Measurements from ENCODE around the gene HIVEP3.
"Not testable (repeated sequence)": the region's sequence is repeated elsewhere in the genome, so short reads cannot be mapped to it uniquely, and the experiment has no call there.

Gene HIVEP3

GRCh38 chr1:41918450-41919043 is at the start of gene HIVEP3:
HIVEP3 (minus strand) TSS chr1:41918922.
- peak in 1 of 2 experiments; percentile 21 for DNase-seq

GRCh38 chr1:41964400-41964799 is 45.7 kb upstream of the HIVEP3 start:
- DNase-seq: no peak

- DNase-seq: no peak
Observed at GRCh38 chr1:41963636-41964035, 44.9 kb upstream of the HIVEP3 start.

DNA sequence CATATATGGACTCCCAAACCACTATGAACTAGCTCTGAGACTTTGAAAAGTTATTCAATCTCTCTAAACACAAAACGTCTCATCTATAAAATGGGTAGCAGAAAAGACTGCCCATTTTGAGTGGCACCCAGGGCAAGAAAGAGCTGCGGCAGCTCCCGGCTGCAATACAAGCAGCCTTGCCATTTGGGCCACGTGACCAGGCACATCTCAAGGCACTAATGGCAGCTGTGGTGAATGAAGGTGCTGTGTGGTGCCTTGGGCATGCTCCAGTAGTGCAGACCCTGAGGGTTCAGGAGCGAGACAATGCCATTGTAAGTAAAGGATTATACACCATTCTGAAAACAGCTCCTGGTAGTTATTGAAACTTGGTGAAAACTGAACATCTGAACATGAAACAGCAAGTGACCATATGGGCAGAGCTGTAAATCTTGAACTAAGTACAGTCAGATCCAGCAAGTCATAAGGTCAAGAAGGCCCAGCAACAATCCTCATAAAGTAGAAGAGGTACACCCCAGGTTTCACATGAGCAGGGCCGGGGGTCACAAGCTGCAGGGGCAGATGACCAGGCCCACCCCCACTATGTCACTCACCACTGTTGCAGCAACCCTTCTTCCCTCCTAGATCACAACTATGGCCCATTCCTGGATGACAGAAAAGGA is 39.4 kb upstream of the HIVEP3 start:
- DNase-seq: no peak

DNA sequence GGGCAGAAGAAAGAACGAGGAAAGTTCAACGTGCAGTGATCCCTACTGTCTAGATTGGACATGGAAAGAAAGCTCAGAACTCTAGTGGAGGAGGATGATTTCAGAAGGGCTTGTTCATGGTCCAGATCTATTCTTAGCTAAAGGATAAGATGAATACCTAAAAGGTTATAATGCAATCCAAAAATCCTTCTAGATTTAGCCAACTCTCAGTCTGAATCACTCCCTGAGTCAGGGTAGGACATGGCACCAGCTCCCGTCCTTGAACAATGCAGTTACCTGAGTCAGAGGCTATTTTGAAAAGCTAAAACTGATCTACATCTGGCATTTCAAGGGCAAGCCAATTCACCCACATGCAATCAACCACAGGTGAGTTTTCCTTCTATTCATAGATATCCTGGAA is 38.8 kb upstream of the HIVEP3 start:
- no peak for DNase-seq

DNA sequence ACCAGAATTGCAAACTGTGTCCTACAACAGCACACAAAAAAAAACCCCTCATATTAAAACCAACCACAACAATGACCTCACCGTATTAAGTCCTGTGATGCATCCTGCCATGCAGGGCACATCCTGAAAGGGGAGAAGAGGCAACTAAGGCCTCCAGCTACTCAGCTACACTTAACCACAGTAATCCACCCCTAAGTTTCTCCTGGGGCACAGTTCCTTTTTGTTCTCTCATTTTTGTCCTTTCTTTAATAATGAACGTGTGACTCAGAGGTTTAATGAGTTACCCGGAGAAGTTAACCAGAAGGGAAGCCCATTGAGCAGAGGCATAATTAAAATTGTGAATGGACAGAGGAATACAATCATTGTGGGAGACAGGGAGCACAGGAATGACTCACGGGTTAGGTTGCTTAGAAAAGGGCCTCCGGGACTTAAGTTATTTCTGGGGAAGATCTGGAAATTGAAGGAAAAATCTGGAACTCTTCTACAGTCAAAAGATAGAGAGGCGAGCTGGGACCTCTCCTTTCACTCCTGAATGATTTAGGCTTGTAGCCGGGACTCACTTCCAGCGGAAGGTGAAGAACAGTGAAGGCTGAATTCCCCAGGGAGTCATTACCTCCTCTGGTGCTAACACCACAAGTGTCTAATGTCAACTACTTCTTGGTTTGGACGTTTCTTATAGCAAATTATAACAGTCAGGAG is 36.9 kb upstream of the HIVEP3 start:
- DNase-seq: no peak

- no peak for DNase-seq
Observed at GRCh38 chr1:41954533-41954944, 35.8 kb upstream of the HIVEP3 start.

- DNase-seq: no peak
Observed at GRCh38 chr1:41953291-41953690, 34.6 kb upstream of the HIVEP3 start.

DNA sequence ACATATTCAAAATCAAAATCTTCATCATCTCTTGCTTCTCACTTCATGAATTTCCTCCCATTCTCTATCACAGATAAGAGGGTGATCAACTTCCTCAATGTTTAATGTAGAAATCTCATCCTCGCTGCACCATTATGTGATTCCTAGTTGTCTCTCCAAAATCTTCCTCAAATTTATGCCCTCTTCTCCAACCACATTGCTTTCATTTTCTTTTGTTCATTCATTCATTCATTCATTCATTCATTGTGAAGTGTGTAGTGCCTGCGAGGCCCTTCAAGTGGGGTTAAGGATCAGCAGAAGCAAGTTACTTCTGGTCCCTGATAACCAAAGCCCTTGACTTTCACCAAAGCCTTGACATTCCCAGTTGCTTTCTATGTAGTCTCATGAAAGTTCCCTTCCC is 33.5 kb upstream of the HIVEP3 start:
- no peak for DNase-seq

- not testable (repeated sequence) for DNase-seq
Observed at GRCh38 chr1:41951492-41951891, 32.8 kb upstream of the HIVEP3 start.

- no peak for DNase-seq
Observed at GRCh38 chr1:41950820-41951219, 32.1 kb upstream of the HIVEP3 start.

- not testable (repeated sequence) for DNase-seq
Observed at GRCh38 chr1:41945946-41946345, 27.2 kb upstream of the HIVEP3 start.

DNA sequence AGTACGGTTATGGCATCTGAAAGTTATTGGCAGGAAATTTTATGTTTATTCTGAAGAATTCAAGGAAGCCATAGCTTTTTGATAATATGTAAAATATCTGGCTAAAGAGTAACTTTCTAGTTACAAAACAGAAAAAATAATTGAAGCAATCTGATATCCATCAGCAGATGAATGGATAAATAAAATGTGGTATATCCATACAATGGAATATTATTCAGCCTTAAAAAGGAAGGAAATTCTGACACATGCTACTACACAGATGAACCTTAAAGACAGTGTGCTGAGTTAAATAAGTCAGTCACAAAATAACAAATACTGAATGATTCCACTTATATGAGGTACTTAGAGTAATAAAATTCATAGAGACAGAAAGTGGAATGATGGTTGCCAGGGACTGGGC is 25.0 kb upstream of the HIVEP3 start:
- DNase-seq: no peak

GRCh38 chr1:41942278-41942677 is 23.6 kb upstream of the HIVEP3 start:
- DNase-seq: no peak

- no peak for DNase-seq
Observed at GRCh38 chr1:41941381-41941780, 22.7 kb upstream of the HIVEP3 start.

DNA sequence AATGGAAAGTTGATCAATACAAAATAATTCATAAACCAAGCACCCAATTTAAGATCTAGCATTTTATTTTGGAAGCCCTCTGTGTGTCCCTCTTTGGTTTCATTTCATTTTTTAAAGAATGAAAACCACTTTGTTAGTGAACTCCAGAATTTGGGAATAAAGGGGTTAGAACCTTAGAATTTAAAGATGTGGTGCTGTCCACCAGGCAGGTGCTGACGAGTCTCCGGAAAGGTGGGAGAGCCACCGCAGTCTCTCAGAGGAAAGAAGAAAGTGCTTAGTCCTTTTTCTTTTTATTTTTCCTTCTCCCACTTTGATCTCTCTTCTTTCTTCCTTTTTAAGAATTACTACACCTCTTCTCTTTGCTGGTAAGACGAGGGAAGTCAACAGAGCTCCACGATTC is 20.5 kb upstream of the HIVEP3 start:
- no peak for DNase-seq

DNA sequence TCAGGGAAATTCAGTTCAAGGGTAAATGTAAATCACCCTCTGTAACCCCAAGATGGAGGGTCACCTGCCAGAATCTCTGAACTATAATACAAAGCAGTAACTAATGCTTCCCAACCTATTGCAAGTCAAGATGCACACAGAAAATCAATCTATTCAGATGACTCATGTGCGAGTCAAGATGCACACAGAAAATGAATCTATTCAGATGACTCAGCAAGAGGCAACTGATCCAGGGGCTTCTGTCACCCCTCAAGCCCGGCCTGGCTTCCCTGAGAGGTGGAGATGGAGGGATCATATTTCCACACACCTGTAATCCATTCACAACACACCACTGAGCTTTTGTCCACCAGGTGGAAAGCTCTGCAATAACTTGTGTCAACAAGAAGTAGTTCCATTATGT is 17.4 kb upstream of the HIVEP3 start:
- DNase-seq: no peak

GRCh38 chr1:41935226-41935625 is 16.5 kb upstream of the HIVEP3 start:
- no peak for DNase-seq

- DNase-seq: no peak
Observed at GRCh38 chr1:41933106-41933505, 14.4 kb upstream of the HIVEP3 start.

- DNase-seq: no peak
Observed at GRCh38 chr1:41931578-41931977, 12.9 kb upstream of the HIVEP3 start.

GRCh38 chr1:41927118-41927517 is 8.4 kb upstream of the HIVEP3 start:
- no peak for DNase-seq

DNA sequence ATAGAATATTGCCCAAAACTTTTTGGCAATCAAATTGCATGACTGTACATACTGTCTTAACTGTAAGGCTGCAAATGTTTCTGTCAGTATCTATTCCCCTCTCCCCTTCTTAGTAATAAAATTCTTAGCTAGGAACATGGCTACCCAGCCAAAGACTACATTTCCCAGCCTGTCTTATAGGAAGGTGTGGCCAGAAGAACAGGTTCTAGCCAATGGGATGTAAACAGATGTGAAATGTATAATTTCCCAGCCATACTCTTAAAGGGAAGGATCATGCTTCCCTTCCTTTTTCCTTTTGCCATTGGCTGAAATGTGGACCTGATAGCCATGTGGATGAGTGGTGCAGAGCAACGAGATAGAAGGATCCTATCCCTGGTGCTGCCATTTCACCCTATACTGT is 7.0 kb upstream of the HIVEP3 start:
- DNase-seq: no peak

- DNase-seq: no peak
Observed at GRCh38 chr1:41924911-41925310, 6.2 kb upstream of the HIVEP3 start.

- DNase-seq: not testable (repeated sequence)
Observed at GRCh38 chr1:41921271-41921670, 2.5 kb upstream of the HIVEP3 start.
